Ovary (tissue), 9 donors: ENCODE data around the gene GCG. TPM values are rescaled to one million over a fixed set of nuclear protein-coding genes. Genes with fewer than 3 reads are reported as not detected.

ENCODE experiments used
- DNase-seq, 5 donors: peaks; one replicate each; pipeline ENCODE4 v3.0.0-alpha.2; 2019 to 2020
- H3K27ac ChIP-seq, 2 donors: fragments of 200-600 bp; one replicate each; pipeline versions ENCODE4 v1.5.1 to v1.8.0; 2019 to 2022
- H3K27me3 ChIP-seq: fragments of 200-600 bp; one replicate; pipeline ENCODE4 v1.8.0; 2022
- H3K36me3 ChIP-seq: fragments of 200-600 bp; sonication (generic); one replicate; pipeline ENCODE4 v1.5.1; 2019
- H3K4me1 ChIP-seq: one replicate; pipeline ENCODE4 v1.8.1; 2013; ENCODE audit warnings: mild to moderate bottlenecking, moderate library complexity; ENCODE audit not compliant: insufficient read depth
- H3K4me3 ChIP-seq: fragments of 200-600 bp; sonication (generic); one replicate; pipeline ENCODE4 v1.5.1; 2017
- H3K9me3 ChIP-seq, 2 donors: fragments of 200-600 bp in 1 of 2; sonication (generic) in 1 of 2; one replicate each; pipeline versions ENCODE4 v1.5.1 to v1.8.1; 2013 to 2019; ENCODE audit warnings: mild to moderate bottlenecking in 1 of 2, moderate library complexity in 1 of 2
- EP300 ChIP-seq: sonication (generic); formaldehyde crosslinking; IDR thresholded peaks from one replicate; pipeline ENCODE4 v1.6.1; 2017; ENCODE audit warnings: antibody characterized with exemption
- POLR2A ChIP-seq: fragments of 450-650 bp; IDR thresholded peaks from one replicate; pipeline ENCODE4 v1.6.1; 2017; ENCODE audit warnings: antibody characterized with exemption, mild to moderate bottlenecking, moderate library complexity
- whole genome bisulfite sequencing, 3 donors: extraction: QIAGEN DNeasy Blood & Tissue Kit in 1 of 3; methylation state at CpG; one replicate each; pipeline versions ENCODE4 v1.1.5 to v1.1.7; 2013 to 2017; 5-methylcytosine and 5-hydroxymethylcytosine counted together
- intact Hi-C, 4 donors: fragments of 100-400 bp; cut with DNase I; formaldehyde crosslinking; loops; one replicate each; pipeline versions ENCODE4 v1.11.0 to v1.15.1; 2022 to 2023
- polyA plus RNA-seq, 2 donors: library from polyadenylated mRNA; stranded (reverse); fragments of 200-250 nt in 1 of 2; fragments of 350-450 nt in 1 of 2; fragmentation: Illumina TruSeq in 1 of 2; extraction: RNeasy Lipid Tissue Mini Kit (QIAGEN cat#74804) in 1 of 2; gene quantifications; one replicate each; pipeline ENCODE4 v1.2.3, GENCODE V29; 2013 to 2014
- total RNA-seq, 7 donors: library from RNA; depleted of rRNA in 2 of 7; stranded (reverse); fragments of >200 nt in 2 of 7; fragmentation: NEBNext Ultra II Directional in 3 of 7; extraction: Animal tissue kit (Norgen Biotek cat#: 25700) in 3 of 7; gene quantifications; one replicate each; pipeline versions ENCODE4 v1.1.0 to v1.2.4, GENCODE V29; 2016 to 2023
- TF ChIP-seq, protein P1 (sequence below), 3 donors: fragments of 450-650 bp in 2 of 3; fragments of 200-600 bp in 1 of 3; IDR thresholded peaks; one replicate each; pipeline versions ENCODE4 v1.5.1 to v1.8.0; 2016 to 2022; ENCODE audit warnings: antibody characterized with exemption in 3 of 3, mild to moderate bottlenecking in 1 of 3
- donor health status: DM: no; HTN: no; CAD: no; lungs with moderate emphysema.
- donor health status: DM: no; HTN: no; CAD: no.
- donor health status: Bipolar disorder and iron deficiency.
- donor health status: DM: yes; HTN: yes; CAD: no.
- donor health status: DM: no; HTN: no; CAD: no.
- donor health status: DM: yes; HTN: yes; CAD: no.

Gene GCG
- total and polyA plus RNA-seq, 9 donors = 0.23 to 0.24 TPM; not detected in 7

DNA sequence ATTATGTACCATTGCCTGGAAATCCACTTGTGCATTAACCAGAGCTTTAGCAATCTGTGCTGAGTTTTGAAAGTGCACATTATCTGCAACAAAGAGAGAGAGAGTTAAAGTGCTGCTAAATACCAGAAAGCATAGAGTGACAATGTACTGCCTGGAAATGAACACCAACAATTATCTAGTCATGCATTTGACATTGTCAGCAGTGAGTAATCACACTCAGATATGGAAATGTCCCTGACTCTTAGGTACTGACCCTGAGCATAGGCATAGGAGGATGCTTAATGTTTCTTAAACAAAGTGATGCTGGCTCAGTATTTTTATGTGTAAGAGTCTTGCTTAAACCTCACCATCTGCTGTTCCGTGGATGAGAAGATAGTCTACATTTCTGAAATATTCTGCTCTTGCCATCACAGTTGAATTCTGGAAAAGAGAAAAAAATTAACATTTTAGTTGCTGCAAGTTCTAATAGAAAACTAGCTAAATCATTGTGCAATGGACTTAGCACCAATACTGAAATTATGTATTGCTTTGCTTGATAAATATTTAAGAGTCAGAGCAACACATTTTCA lies 20.8 kb upstream of the GCG start:
- no peaks in the 10 kb centered on the region for H3K4me1 ChIP-seq
- no peak for DNase-seq
- H3K27ac ChIP-seq = no peak overlapping the region
- H3K9me3 ChIP-seq = no peaks in the 10 kb centered on the region
- no peaks in the 10 kb centered on the region for H3K36me3 ChIP-seq
- no peak overlapping the region for H3K4me3 ChIP-seq
- 19 to 50% (median 24%) methylated on average over 1 of the region's 1 CpG for WGBS, 3 donors
- intact Hi-C loops = no loop called here
- H3K27me3 ChIP-seq = no peaks in the 10 kb centered on the region
- TF ChIP-seq POLR2A = no peak

DNA sequence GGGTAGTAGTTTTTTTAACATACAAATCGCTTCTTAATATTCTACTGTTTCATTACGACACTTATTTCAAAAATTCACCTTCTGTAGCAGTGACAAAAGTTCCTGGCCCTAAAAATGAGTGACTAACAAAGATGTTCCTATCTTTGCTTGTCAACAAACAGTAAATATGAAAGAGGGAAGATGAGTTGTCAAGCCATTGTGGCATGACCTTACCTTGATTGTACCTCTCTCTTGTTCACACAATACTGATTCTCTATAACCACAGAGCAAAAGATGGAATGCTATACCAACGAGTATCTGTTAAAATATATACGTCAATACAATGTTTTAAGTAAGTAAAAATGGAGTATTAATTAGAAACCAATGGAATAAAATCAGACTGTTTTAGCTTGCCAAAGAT lies 14.7 kb upstream of the GCG start:
- Histone ChIP-seq H3K4me1 (no peaks in the 10 kb centered on the region), H3K36me3 (no peaks in the 10 kb centered on the region), H3K9me3 (no peaks in the 10 kb centered on the region), H3K27me3 (no peaks in the 10 kb centered on the region), H3K4me3 (no peak overlapping the region), H3K27ac (no peak overlapping the region)
- 92 to 95% (median 93%) methylated on average over 4 of the region's 4 CpGs for WGBS, 3 donors
- intact Hi-C loops = no loop called here
- no peak for DNase-seq
- no peak for TF ChIP-seq POLR2A
- TF ChIP-seq EP300 = no peak
- TF ChIP-seq, protein P1, sequence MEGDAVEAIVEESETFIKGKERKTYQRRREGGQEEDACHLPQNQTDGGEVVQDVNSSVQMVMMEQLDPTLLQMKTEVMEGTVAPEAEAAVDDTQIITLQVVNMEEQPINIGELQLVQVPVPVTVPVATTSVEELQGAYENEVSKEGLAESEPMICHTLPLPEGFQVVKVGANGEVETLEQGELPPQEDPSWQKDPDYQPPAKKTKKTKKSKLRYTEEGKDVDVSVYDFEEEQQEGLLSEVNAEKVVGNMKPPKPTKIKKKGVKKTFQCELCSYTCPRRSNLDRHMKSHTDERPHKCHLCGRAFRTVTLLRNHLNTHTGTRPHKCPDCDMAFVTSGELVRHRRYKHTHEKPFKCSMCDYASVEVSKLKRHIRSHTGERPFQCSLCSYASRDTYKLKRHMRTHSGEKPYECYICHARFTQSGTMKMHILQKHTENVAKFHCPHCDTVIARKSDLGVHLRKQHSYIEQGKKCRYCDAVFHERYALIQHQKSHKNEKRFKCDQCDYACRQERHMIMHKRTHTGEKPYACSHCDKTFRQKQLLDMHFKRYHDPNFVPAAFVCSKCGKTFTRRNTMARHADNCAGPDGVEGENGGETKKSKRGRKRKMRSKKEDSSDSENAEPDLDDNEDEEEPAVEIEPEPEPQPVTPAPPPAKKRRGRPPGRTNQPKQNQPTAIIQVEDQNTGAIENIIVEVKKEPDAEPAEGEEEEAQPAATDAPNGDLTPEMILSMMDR (IDR thresholded peaks at IDR 0.05) = no peak

DNA sequence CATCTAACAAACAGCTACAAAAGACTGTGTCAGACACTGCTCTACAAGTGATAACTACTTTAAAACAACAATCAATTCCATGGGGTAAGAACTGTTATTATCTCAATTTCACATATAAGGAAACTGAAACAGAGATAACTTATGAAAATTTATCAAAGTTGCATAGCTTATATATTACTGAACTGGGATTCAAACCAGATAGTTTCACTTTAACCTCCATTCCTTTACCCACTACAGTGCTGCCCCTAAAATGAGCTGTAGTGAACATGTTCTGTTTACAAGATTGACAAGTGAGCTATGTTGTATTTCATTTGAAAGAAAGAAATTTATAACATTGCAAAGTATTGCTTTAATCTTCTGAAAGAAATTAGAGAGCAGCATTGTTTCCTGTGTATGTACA lies 14.1 kb upstream of the GCG start:
- Histone ChIP-seq H3K4me1 (no peaks in the 10 kb centered on the region), H3K27ac (no peak overlapping the region), H3K36me3 (no peaks in the 10 kb centered on the region), H3K4me3 (no peak overlapping the region), H3K9me3 (no peaks in the 10 kb centered on the region), H3K27me3 (no peaks in the 10 kb centered on the region)
- no peak for TF ChIP-seq POLR2A
- TF ChIP-seq, protein P1 (IDR thresholded peaks at IDR 0.05) = no peak
- TF ChIP-seq EP300 = no peak
- DNase-seq = no peak
- intact Hi-C loops = no loop called here

DNA sequence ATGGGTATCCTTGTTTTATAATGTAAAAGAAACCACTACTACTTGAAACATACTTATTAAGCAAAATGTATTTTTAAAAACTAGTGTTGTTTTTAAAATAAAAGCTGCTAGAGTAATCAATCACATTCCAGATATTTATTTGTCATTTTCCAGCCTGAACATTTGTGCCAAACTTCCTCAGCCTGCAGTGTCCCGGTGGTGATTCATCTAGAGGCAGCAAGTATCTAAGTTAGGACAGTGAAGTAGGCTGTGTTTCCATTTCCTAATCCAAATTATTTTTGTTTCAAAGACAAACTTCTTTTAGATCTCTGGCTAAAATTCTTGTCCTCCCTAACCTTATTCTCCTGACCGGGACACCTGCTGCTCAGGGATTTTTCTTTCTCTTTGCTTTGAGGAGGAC lies 12.8 kb upstream of the GCG start:
- 8 to 12% (median 8%) methylated on average over 2 of the region's 2 CpGs for WGBS, 3 donors
- no peak for TF ChIP-seq EP300
- no peak for TF ChIP-seq POLR2A
- TF ChIP-seq, protein P1 (IDR thresholded peaks at IDR 0.05) = no peak
- no peak overlapping the region for H3K27ac ChIP-seq

DNA sequence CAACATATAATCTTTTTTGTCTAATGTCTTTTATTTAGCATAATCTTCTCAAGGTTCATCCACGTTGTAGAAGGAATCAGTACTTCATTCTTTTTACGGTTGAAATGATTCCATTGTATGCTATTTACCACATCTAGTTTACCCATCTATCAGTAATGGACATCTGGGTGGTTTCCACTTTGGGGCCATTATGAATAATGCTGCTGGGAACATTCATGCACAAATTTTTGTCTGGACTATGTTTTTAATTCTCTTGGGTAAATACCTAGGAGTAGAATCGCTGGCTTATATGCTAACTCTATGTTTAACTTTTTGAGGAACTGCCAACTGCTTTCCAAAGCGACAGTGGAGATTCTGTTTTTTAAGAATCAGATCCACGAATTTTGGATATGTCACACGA lies 7.4 kb upstream of the GCG start:
- no peaks in the 10 kb centered on the region for H3K9me3 ChIP-seq
- H3K27ac ChIP-seq = no peak overlapping the region
- WGBS, 3 donors = 84 to 91% (median 87%) methylated on average over 6 of the region's 6 CpGs
- no peak overlapping the region for H3K4me3 ChIP-seq
- intact Hi-C loops = no loop called here
- TF ChIP-seq, protein P1 (IDR thresholded peaks at IDR 0.05) = no peak
- TF ChIP-seq POLR2A (no peak), EP300 (no peak)
- no peaks in the 10 kb centered on the region for H3K36me3 ChIP-seq
- DNase-seq = no peak
- no peaks in the 10 kb centered on the region for H3K4me1 ChIP-seq
- H3K27me3 ChIP-seq = no peaks in the 10 kb centered on the region

More for the DNA sequence above, 12.8 kb upstream of the GCG start:
- DNase-seq = no peak
- H3K27me3 ChIP-seq = no peaks in the 10 kb centered on the region
- no peaks in the 10 kb centered on the region for H3K9me3 ChIP-seq
- intact Hi-C loops = no loop called here
- no peak overlapping the region for H3K4me3 ChIP-seq
- H3K4me1 ChIP-seq = no peaks in the 10 kb centered on the region
- no peaks in the 10 kb centered on the region for H3K36me3 ChIP-seq
